Spinal cord (tissue), 10 donors: ENCODE measurements around the gene AK4. TPM values are rescaled to one million over a fixed set of nuclear protein-coding genes. Genes with fewer than 3 reads are reported as not detected.

Source experiments
- DNase-seq, 6 donors: peaks; one replicate each; pipeline versions ENCODE4 v3.0.0 to v3.0.0-alpha.2; 2013 to 2015; ENCODE audit warnings: low spot score in 6 of 6, low read depth in 4 of 6
- H3K27ac ChIP-seq: one replicate; pipeline ENCODE4 v1.5.1; 2013; ENCODE audit warnings: low read depth, low read length, control low read depth
- H3K27me3 ChIP-seq: one replicate; pipeline ENCODE4 v1.6.1; 2013; ENCODE audit warnings: low read length; ENCODE audit not compliant: control insufficient read depth, insufficient read depth
- H3K36me3 ChIP-seq: one replicate; pipeline ENCODE4 v1.6.1; 2013; ENCODE audit warnings: low read length; ENCODE audit not compliant: control insufficient read depth, insufficient read depth
- H3K4me1 ChIP-seq: one replicate; pipeline ENCODE4 v1.6.1; 2013; ENCODE audit warnings: low read length; ENCODE audit not compliant: control insufficient read depth, insufficient read depth
- H3K4me3 ChIP-seq: one replicate; pipeline ENCODE4 v1.5.1; 2013; ENCODE audit warnings: low read depth, low read length, control low read depth
- H3K9me3 ChIP-seq: one replicate; pipeline ENCODE4 v1.6.1; 2013; ENCODE audit warnings: low read length; ENCODE audit not compliant: control insufficient read depth, insufficient read depth
- WGBS: methylation state at CpG from one replicate; pipeline ENCODE4 v1.1.5; 2013; ENCODE audit warnings: missing lambda C conversion rate; ENCODE audit not compliant: insufficient coverage; 5-methylcytosine and 5-hydroxymethylcytosine counted together
- polyA plus RNA-seq, 2 donors: library from polyadenylated mRNA; unstranded; fragments of 120-200 nt; gene quantifications; one replicate each; pipeline ENCODE4 v1.2.1, GENCODE V29; 2013; ENCODE audit not compliant: insufficient read length in 2 of 2
- total RNA-seq, 2 donors: library from RNA; depleted of rRNA in 1 of 2; stranded (reverse); fragments of 120-200 nt in 1 of 2; fragments of >200 nt in 1 of 2; gene quantifications; one replicate each; pipeline versions ENCODE4 v1.2.3 to v1.2.4, GENCODE V29; 2013 to 2014
- donor health status: healthy.

The AK4 gene
- total and polyA plus RNA-seq, 4 donors = 19.2 to 36.2 (median 26.5) TPM

GRCh38 chr1:65264197-65264929 is 116.4 kb downstream of the AK4 start:
- Histone ChIP-seq H3K27me3 (no peaks in the 10 kb centered on the region), H3K9me3 (no peaks in the 10 kb centered on the region), H3K4me3 (peak overlapping the region; percentile 58), H3K4me1 (peaks cover 3% of the 10 kb centered on the region), H3K27ac (no peak overlapping the region), H3K36me3 (no peaks in the 10 kb centered on the region)
- peak; percentile 75 to 97 (median 82) for DNase-seq
- 0% methylated on average over 7 of the region's 15 CpGs for WGBS

- no peaks in the 10 kb centered on the region for H3K27me3 ChIP-seq
Measured at GRCh38 chr1:65265296-65265650, 117.3 kb downstream of the AK4 start.

GRCh38 chr1:65265651-65266351 is 117.8 kb downstream of the AK4 start:
- no peak overlapping the region for H3K27ac ChIP-seq
- WGBS = under 1% methylated on average over 49 of the region's 59 CpGs
- no peaks in the 10 kb centered on the region for H3K27me3 ChIP-seq
- H3K9me3 ChIP-seq = no peaks in the 10 kb centered on the region
- H3K4me1 ChIP-seq = peaks cover 3% of the 10 kb centered on the region
- no peaks in the 10 kb centered on the region for H3K36me3 ChIP-seq
- H3K4me3 ChIP-seq = peak overlapping the region; percentile 58
- DNase-seq = peak in 5 of 6 donors; percentile 40 to 92 (median 50)

More at GRCh38 chr1:65265296-65265650, 117.3 kb downstream of the AK4 start:
- peak overlapping the region; percentile 58 for H3K4me3 ChIP-seq
- H3K27ac ChIP-seq = no peak overlapping the region
- DNase-seq = no peak
- no peaks in the 10 kb centered on the region for H3K36me3 ChIP-seq
- no CpG with 5 or more reads among the region's 7 CpGs for WGBS
- no peaks in the 10 kb centered on the region for H3K9me3 ChIP-seq
- peaks cover 3% of the 10 kb centered on the region for H3K4me1 ChIP-seq

- Histone ChIP-seq H3K9me3 (no peaks in the 10 kb centered on the region), H3K4me3 (peak overlapping the region; percentile 0), H3K4me1 (peaks cover 3% of the 10 kb centered on the region), H3K27ac (no peak overlapping the region), H3K36me3 (no peaks in the 10 kb centered on the region), H3K27me3 (no peaks in the 10 kb centered on the region)
- WGBS = no CpG with 5 or more reads among the region's 1 CpG
- no peak for DNase-seq
Measured at GRCh38 chr1:65266476-65266875, 118.5 kb downstream of the AK4 start.

GRCh38 chr1:65267271-65267670 is 119.3 kb downstream of the AK4 start:
- Histone ChIP-seq H3K27ac (no peak overlapping the region), H3K9me3 (no peaks in the 10 kb centered on the region), H3K27me3 (no peaks in the 10 kb centered on the region), H3K36me3 (no peaks in the 10 kb centered on the region), H3K4me1 (peaks cover 3% of the 10 kb centered on the region), H3K4me3 (no peak overlapping the region)
- WGBS = no CpG with 5 or more reads among the region's 4 CpGs
- DNase-seq = no peak

GRCh38 chr1:65267683-65268082 is 119.7 kb downstream of the AK4 start:
- H3K4me1 ChIP-seq = peaks cover 3% of the 10 kb centered on the region
- WGBS = no CpG with 5 or more reads among the region's 1 CpG
- H3K27ac ChIP-seq = no peak overlapping the region
- no peaks in the 10 kb centered on the region for H3K36me3 ChIP-seq
- no peak overlapping the region for H3K4me3 ChIP-seq
- no peaks in the 10 kb centered on the region for H3K9me3 ChIP-seq
- DNase-seq = peak in 1 of 6 donors; percentile 21
- no peaks in the 10 kb centered on the region for H3K27me3 ChIP-seq

- Histone ChIP-seq H3K36me3 (no peaks in the 10 kb centered on the region), H3K27me3 (no peaks in the 10 kb centered on the region), H3K9me3 (no peaks in the 10 kb centered on the region), H3K4me3 (no peak overlapping the region), H3K4me1 (peaks cover 3% of the 10 kb centered on the region), H3K27ac (no peak overlapping the region)
- no peak for DNase-seq
- 100% methylated on average over 1 of the region's 2 CpGs for WGBS
Measured at GRCh38 chr1:65269612-65270011, 121.6 kb downstream of the AK4 start.

- Histone ChIP-seq H3K4me1 (peaks cover 2% of the 10 kb centered on the region), H3K4me3 (no peak overlapping the region), H3K27me3 (no peaks in the 10 kb centered on the region), H3K9me3 (no peaks in the 10 kb centered on the region), H3K36me3 (no peaks in the 10 kb centered on the region), H3K27ac (no peak overlapping the region)
- DNase-seq = no peak
- WGBS = 25% methylated on average over 1 of the region's 1 CpG
Measured at GRCh38 chr1:65276197-65276939, 128.4 kb downstream of the AK4 start.

- DNase-seq = no peak
- Histone ChIP-seq H3K4me3 (no peak overlapping the region), H3K27me3 (no peaks in the 10 kb centered on the region), H3K27ac (no peak overlapping the region), H3K9me3 (no peaks in the 10 kb centered on the region), H3K4me1 (peaks cover 2% of the 10 kb centered on the region), H3K36me3 (no peaks in the 10 kb centered on the region)
- WGBS = 26% methylated on average over 5 of the region's 10 CpGs
Measured at GRCh38 chr1:65277605-65278347, 129.8 kb downstream of the AK4 start.
